NT2/D1 (cell line): ENCODE data around the gene TRIM72.

Experiments
- DNase-seq: peaks from one replicate; pipeline ENCODE4 v3.0.0-alpha.2; 2011; ENCODE audit warnings: low read depth, low spot score
- H3K27me3 ChIP-seq: 2 replicates; pipeline ENCODE4 v1.6.0; 2011; ENCODE audit warnings: mild to moderate bottlenecking; ENCODE audit not compliant: insufficient read length, insufficient read depth
- H3K36me3 ChIP-seq: 2 replicates; pipeline ENCODE4 v1.6.1; 2011; ENCODE audit warnings: mild to moderate bottlenecking, low read length, mixed read lengths; ENCODE audit not compliant: insufficient read depth, insufficient read length
- H3K4me1 ChIP-seq: 2 replicates; pipeline ENCODE4 v1.5.1; 2011; ENCODE audit not compliant: insufficient read depth, insufficient read length
- H3K4me3 ChIP-seq: 2 replicates; pipeline ENCODE4 v1.5.1; 2011; ENCODE audit warnings: low read depth; ENCODE audit not compliant: insufficient read length
- H3K9ac ChIP-seq: 2 replicates; pipeline ENCODE4 v1.6.0; 2011; ENCODE audit warnings: low read depth; ENCODE audit not compliant: insufficient read length
- H3K9me3 ChIP-seq: 2 replicates; pipeline ENCODE4 v1.5.1; 2011; ENCODE audit warnings: mild to moderate bottlenecking, low read length; ENCODE audit not compliant: insufficient read depth
- SUZ12 ChIP-seq: IDR thresholded peaks from 2 replicates; pipeline ENCODE4 v1.6.1; 2011; ENCODE audit not compliant: insufficient read length, insufficient read depth; ENCODE audit errors: extremely low read depth
- YY1 ChIP-seq: IDR thresholded peaks from 2 replicates; pipeline ENCODE4 v1.6.1; 2011; ENCODE audit not compliant: insufficient read length, insufficient read depth
- ZNF274 ChIP-seq: IDR thresholded peaks from 2 replicates; pipeline ENCODE4 v1.6.1; 2011; ENCODE audit warnings: mild to moderate bottlenecking, low read depth, low read length

TRIM72 gene

DNA sequence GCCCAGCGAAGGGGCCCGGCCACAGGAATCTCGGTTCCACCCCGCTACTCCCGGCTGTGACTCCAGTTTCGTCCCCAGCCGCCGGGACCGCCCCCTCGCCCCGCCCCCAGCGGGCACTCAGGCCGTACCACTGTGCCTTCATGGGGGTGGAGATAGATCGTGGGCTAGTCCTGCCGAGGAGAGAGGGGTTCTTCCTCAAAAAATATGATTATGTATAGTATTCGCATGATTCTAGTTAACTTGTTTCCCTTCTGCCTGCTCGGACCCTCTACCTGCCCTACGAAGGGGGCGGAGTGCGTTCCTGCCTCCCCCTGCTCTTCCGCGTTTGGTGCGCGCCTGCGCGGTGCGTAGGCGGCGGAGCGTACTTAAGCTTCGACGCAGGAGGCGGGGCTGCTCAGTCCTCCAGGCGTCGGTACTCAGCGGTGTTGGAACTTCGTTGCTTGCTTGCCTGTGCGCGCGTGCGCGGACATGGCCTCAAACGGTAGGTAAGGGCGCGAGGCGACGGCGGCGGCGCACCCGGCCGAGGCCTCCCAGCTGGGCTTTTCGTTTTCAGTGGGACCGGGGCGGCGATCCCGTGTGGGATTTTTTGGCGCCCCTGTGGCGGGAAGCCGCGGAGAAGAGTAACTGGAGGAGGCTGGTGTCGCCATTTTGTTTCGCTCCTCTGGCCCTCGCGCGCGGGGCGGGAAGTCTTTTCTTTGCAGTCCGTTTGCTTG lies 34.0 kb upstream of the TRIM72 start, which contains the start of gene FUS:
Gene FUS (plus strand): TSS at position 393 of the 713 bp plus-strand sequence. CDS start 76 bp downstream, at position 469.
- H3K36me3 ChIP-seq: peaks cover 43% of the 10 kb centered on the region
- H3K4me1 ChIP-seq: peaks cover 11% of the 10 kb centered on the region
- peak within 1 kb of the TSS; percentile 97 for H3K4me3 ChIP-seq
- H3K9ac ChIP-seq: peak within 1 kb of the TSS; percentile 99
- peak; percentile 83 for DNase-seq
- H3K27me3 ChIP-seq: no peaks in the 10 kb centered on the region
- TF ChIP-seq SUZ12 (no peak), YY1 (peak; percentile 64)
- H3K9me3 ChIP-seq: no peaks in the 10 kb centered on the region

DNA sequence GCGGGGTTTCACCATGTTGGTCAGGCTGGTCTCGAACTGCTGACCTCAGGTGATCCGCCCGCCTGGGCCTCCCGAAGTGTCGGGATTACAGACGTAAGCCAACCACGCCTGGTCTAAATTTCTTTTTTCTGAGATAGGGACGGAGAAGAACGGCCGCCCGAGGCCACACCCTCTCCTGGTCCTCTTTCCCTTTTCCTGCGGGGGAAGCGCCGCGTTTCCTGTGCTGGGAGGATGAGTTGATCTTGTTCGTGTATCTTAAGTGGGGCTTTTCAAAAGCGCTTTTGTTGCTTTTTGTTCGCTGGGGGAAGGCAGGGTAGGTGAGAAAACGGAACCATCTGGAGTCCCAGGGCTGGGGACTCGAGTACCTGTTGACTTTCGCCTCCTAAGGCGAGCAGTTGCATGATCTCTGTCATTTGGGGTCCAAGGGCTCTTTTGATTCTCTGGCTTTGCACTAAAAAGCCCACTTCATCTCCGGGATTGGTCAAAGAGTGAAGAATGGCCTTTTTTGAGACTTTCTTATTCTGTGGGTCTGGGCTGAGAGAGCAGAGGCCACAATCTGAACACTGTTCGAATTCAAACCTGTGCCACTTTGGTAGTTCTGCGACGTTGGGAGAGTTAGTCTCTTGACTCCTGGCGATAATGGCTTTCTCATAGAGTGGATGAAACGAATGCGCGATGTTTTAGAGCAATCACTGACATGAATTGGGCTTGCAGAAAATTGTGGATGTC lies 32.7 kb upstream of the TRIM72 start:
- TF ChIP-seq SUZ12 (no peak), YY1 (no peak), ZNF274 (no peak)
- peaks cover 11% of the 10 kb centered on the region for H3K4me1 ChIP-seq
- peak overlapping the region; percentile 97 for H3K4me3 ChIP-seq
- DNase-seq: no peak
- H3K27me3 ChIP-seq: no peaks in the 10 kb centered on the region
- H3K36me3 ChIP-seq: peaks cover 57% of the 10 kb centered on the region
- no peaks in the 10 kb centered on the region for H3K9me3 ChIP-seq
- H3K9ac ChIP-seq: peak overlapping the region; percentile 99

- DNase-seq: no peak
- Histone ChIP-seq H3K4me3 (peak overlapping the region; percentile 97), H3K9me3 (no peaks in the 10 kb centered on the region), H3K9ac (peak overlapping the region; percentile 77), H3K4me1 (peaks cover 11% of the 10 kb centered on the region), H3K36me3 (peaks cover 68% of the 10 kb centered on the region), H3K27me3 (no peaks in the 10 kb centered on the region)
- no peak for TF ChIP-seq YY1
- no peak for TF ChIP-seq SUZ12
- TF ChIP-seq ZNF274: no peak
Observed at GRCh38 chr16:31182391-31182790, 31.5 kb upstream of the TRIM72 start.

- TF ChIP-seq YY1 (no peak), SUZ12 (no peak), ZNF274 (no peak)
- DNase-seq: no peak
- Histone ChIP-seq H3K4me1 (peaks cover 10% of the 10 kb centered on the region), H3K9ac (peak overlapping the region; percentile 29), H3K9me3 (no peaks in the 10 kb centered on the region), H3K4me3 (peak overlapping the region; percentile 19), H3K27me3 (no peaks in the 10 kb centered on the region), H3K36me3 (peaks cover 81% of the 10 kb centered on the region)
Observed at GRCh38 chr16:31183432-31184428, 30.2 kb upstream of the TRIM72 start.

GRCh38 chr16:31184888-31185287 lies 29.0 kb upstream of the TRIM72 start:
- no peak overlapping the region for H3K9ac ChIP-seq
- H3K9me3 ChIP-seq: no peaks in the 10 kb centered on the region
- TF ChIP-seq YY1 (no peak), ZNF274 (no peak), SUZ12 (no peak)
- H3K36me3 ChIP-seq: peaks cover 93% of the 10 kb centered on the region
- no peak for DNase-seq
- no peaks in the 10 kb centered on the region for H3K27me3 ChIP-seq
- H3K4me3 ChIP-seq: no peak overlapping the region
- peaks cover 10% of the 10 kb centered on the region for H3K4me1 ChIP-seq

DNA sequence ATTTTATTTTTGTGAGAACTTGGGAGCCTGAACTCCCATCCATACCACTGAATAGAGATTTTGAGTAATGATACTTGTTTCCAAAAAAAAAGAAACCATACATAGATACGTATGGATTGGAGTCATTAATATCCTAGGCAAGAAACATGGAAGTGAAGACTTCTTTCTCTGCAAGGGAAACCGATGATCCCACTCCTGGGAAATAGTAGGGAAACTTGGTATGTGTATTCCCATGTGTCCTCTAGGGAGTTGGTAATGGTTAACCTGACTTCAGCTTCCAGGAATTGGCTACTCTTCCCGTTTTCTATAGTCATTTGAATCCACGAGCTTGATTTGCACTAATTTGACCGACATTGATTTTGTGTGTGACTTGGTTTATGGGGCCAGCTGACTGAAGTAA lies 28.6 kb upstream of the TRIM72 start:
- H3K4me3 ChIP-seq: no peak overlapping the region
- TF ChIP-seq SUZ12: no peak
- no peak for TF ChIP-seq ZNF274
- TF ChIP-seq YY1: no peak
- no peak overlapping the region for H3K9ac ChIP-seq
- peaks cover 10% of the 10 kb centered on the region for H3K4me1 ChIP-seq
- no peaks in the 10 kb centered on the region for H3K9me3 ChIP-seq
- H3K27me3 ChIP-seq: no peaks in the 10 kb centered on the region
- DNase-seq: no peak
- peaks cover 94% of the 10 kb centered on the region for H3K36me3 ChIP-seq
